SH-SY5Y (cell line): ENCODE results near the gene TRIM72.

ENCODE experiments used
- GATA2 ChIP-seq: IDR thresholded peaks from 2 replicates; pipeline ENCODE4 v1.6.1; 2011; ENCODE audit warnings: mild to moderate bottlenecking, low read depth, low read length
- GATA3 ChIP-seq: IDR thresholded peaks from 2 replicates; pipeline ENCODE4 v1.6.1; 2011; ENCODE audit warnings: low read depth, mild to moderate bottlenecking, low read length, moderate library complexity

TRIM72 gene

GRCh38 chr16:31199430-31200041 is 14.4 kb upstream of the TRIM72 start:
- TF ChIP-seq GATA3 = no peak
- TF ChIP-seq GATA2 = no peak; the same call in 1 of the 2 replicates

- TF ChIP-seq GATA2 = no peak
- no peak for TF ChIP-seq GATA3
Measured at GRCh38 chr16:31200821-31201568, 12.9 kb upstream of the TRIM72 start.

GRCh38 chr16:31201582-31202413 is 12.1 kb upstream of the TRIM72 start:
- no peak for TF ChIP-seq GATA3
- TF ChIP-seq GATA2 = no peak

- TF ChIP-seq GATA2 (no peak), GATA3 (no peak)
Measured at GRCh38 chr16:31202414-31203375, 11.2 kb upstream of the TRIM72 start, which contains the start of gene PYCARD. Gene PYCARD, minus strand, starts transcription at chr16:31202760. Its CDS starts 70 bp downstream, at chr16:31202690.

- TF ChIP-seq GATA2 (no peak), GATA3 (no peak)
Measured at GRCh38 chr16:31204871-31205666, 8.8 kb upstream of the TRIM72 start.

GRCh38 chr16:31206776-31207175 is 7.1 kb upstream of the TRIM72 start:
- TF ChIP-seq GATA2 = no peak
- no peak for TF ChIP-seq GATA3

- TF ChIP-seq GATA3 (no peak), GATA2 (no peak)
Measured at GRCh38 chr16:31213342-31213741, 577 bp upstream of the TRIM72 start.

GRCh38 chr16:31214708-31215286 is 878 bp downstream of the TRIM72 start:
- TF ChIP-seq GATA2 (no peak), GATA3 (no peak)

GRCh38 chr16:31215287-31216162 is 1.6 kb downstream of the TRIM72 start:
- TF ChIP-seq GATA3 (no peak), GATA2 (no peak)

GRCh38 chr16:31216422-31217135 is 2.7 kb downstream of the TRIM72 start, which contains the start of gene PYDC1:
Gene PYDC1, minus strand, starts transcription at chr16:31217135. Its CDS starts 107 bp downstream, at chr16:31217028.
- TF ChIP-seq GATA3 (no peak), GATA2 (no peak)

GRCh38 chr16:31217136-31217530 is 3.2 kb downstream of the TRIM72 start:
- TF ChIP-seq GATA3 (no peak), GATA2 (no peak)
